GM10266 (cell line): Measurements from ENCODE around the gene UGT1A5.

ENCODE experiments used
- DNase-seq: peaks from one replicate; pipeline ENCODE4 v3.0.0; 2012; ENCODE audit errors: extremely low spot score
- CTCF ChIP-seq: IDR thresholded peaks from 2 replicates; pipeline ENCODE4 v1.5.1; 2012; ENCODE audit warnings: mild to moderate bottlenecking, low read depth; ENCODE audit not compliant: control insufficient read depth, insufficient read depth; ENCODE audit errors: missing control alignments

The UGT1A5 gene

GRCh38 chr2:233803994-233804393, 91.3 kb downstream of the UGT1A5 start:
- no peak for DNase-seq
- TF ChIP-seq CTCF = no peak

- no peak for DNase-seq
- TF ChIP-seq CTCF = no peak
Observed at GRCh38 chr2:233807215-233807865, 94.6 kb downstream of the UGT1A5 start.

- TF ChIP-seq CTCF = no peak
- DNase-seq = no peak
Observed at GRCh38 chr2:233807966-233808935, 95.5 kb downstream of the UGT1A5 start.

- no peak for DNase-seq
- no peak for TF ChIP-seq CTCF
Observed at GRCh38 chr2:233810385-233810784, 97.7 kb downstream of the UGT1A5 start.

GRCh38 chr2:233811087-233811486, 98.4 kb downstream of the UGT1A5 start:
- no peak for DNase-seq
- no peak for TF ChIP-seq CTCF

- TF ChIP-seq CTCF = no peak
- DNase-seq = no peak
Observed at GRCh38 chr2:233811732-233812131, 99.0 kb downstream of the UGT1A5 start.

GRCh38 chr2:233813236-233814055, 100.7 kb downstream of the UGT1A5 start:
- DNase-seq = no peak
- no peak for TF ChIP-seq CTCF
